Ishikawa (cell line): Measurements from ENCODE around the gene LRWD1.
"Not testable (repeated sequence)": the region's sequence is repeated elsewhere in the genome, so short reads cannot be mapped to it uniquely, and the experiment has no call there.

ENCODE experiments used
- EP300 ChIP-seq: IDR thresholded peaks from 2 replicates; pipeline ENCODE4 v1.6.1; 2012; ENCODE audit warnings: borderline replicate concordance
- FOXM1 ChIP-seq: IDR thresholded peaks from 2 replicates; pipeline ENCODE4 v1.6.1; 2012; ENCODE audit warnings: low read depth, borderline replicate concordance
- NFIC ChIP-seq: IDR thresholded peaks from 2 replicates; pipeline ENCODE4 v1.6.1; 2012

DNA sequence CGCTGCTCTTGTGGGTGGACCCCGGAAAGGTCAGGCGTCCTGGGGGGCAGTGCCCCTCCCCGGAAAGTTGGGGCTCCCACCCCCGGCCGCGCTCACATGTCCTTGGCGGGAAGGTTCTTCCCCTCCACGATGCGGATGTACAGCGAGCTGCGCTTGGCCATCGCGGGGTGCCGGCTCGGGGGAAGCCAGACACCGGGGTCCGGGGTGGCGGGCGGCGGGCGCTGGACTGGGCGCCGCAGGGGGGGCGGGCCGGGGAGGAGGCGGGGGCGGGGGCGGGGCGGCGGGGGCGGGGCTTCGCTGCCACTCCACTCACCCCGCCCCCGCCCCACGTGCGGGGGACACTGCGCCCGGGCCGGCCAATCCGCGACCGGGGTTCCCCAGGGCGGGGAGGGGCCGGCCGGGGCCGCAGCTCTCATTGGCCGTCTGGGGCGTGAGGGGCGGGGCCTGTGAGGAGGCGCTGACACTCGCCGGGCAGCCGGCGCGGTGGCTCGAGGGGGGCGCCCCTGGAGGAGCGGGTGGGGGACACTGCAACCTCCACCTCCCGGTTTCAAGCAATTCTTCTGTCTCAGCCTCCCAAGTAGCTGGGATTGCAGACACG is 52.9 kb downstream of the LRWD1 start, which contains the start of gene RASA4B:
- TF ChIP-seq EP300, FOXM1, NFIC: not testable (repeated sequence)
